OCI-LY1 (cell line): ENCODE data around the gene PNLIPRP1.

Experiments used
- H2AFZ ChIP-seq: fragments of 200-600 bp; sonication (generic), shearing (Covaris generic); 2 replicates; pipeline ENCODE4 v1.6.0; 2014; ENCODE audit warnings: antibody characterized with exemption, mild to moderate bottlenecking, low read length
- H3F3A ChIP-seq: fragments of 200-600 bp; sonication (generic), shearing (Covaris generic); 2 replicates; pipeline ENCODE4 v1.6.0; 2014; ENCODE audit warnings: mild to moderate bottlenecking, antibody characterized with exemption, low read length, moderate library complexity; ENCODE audit not compliant: insufficient read depth
- H3K27ac ChIP-seq: fragments of 200-600 bp; sonication (generic); 2 replicates; pipeline ENCODE4 v1.5.1; 2014; ENCODE audit warnings: low read length, mixed run types, mild to moderate bottlenecking, low read depth; ENCODE audit not compliant: poor library complexity, severe bottlenecking
- H3K27me3 ChIP-seq: fragments of 200-600 bp; sonication (generic); 2 replicates; pipeline ENCODE4 v1.6.0; 2014; ENCODE audit warnings: antibody characterized with exemption, mild to moderate bottlenecking, low read length, moderate library complexity; ENCODE audit not compliant: insufficient read depth
- H3K36me3 ChIP-seq: fragments of 200-600 bp; sonication (generic); 2 replicates; pipeline ENCODE4 v1.6.1; 2014; ENCODE audit warnings: mild to moderate bottlenecking, antibody characterized with exemption, low read length, moderate library complexity, mixed read lengths; ENCODE audit not compliant: insufficient read depth
- H3K4me1 ChIP-seq: fragments of 200-600 bp; sonication (generic); 2 replicates; pipeline ENCODE4 v1.5.1; 2014; ENCODE audit warnings: mild to moderate bottlenecking, low read length, moderate library complexity; ENCODE audit not compliant: insufficient read depth, severe bottlenecking
- H3K4me2 ChIP-seq: fragments of 200-600 bp; sonication (generic), shearing (Covaris generic); 2 replicates; pipeline ENCODE4 v1.6.1; 2014; ENCODE audit warnings: low read length
- H3K4me3 ChIP-seq: fragments of 200-600 bp; sonication (generic); 2 replicates; pipeline ENCODE4 v1.5.1; 2014; ENCODE audit warnings: low read length, low read depth, mild to moderate bottlenecking, mixed read lengths; ENCODE audit not compliant: poor library complexity, severe bottlenecking
- H3K79me2 ChIP-seq: fragments of 200-600 bp; shearing (Covaris generic); 2 replicates; pipeline ENCODE4 v1.6.1; 2016; ENCODE audit warnings: mixed run types, low read length, mixed read lengths; ENCODE audit not compliant: insufficient read depth
- H3K9ac ChIP-seq: fragments of 200-600 bp; sonication (generic), shearing (Covaris generic); 2 replicates; pipeline ENCODE4 v1.6.1; 2014; ENCODE audit warnings: mild to moderate bottlenecking, low read length, mixed read lengths
- H3K9me2 ChIP-seq: fragments of 200-600 bp; sonication (generic), shearing (Covaris generic); 2 replicates; pipeline ENCODE4 v1.6.1; 2014; ENCODE audit warnings: low read depth, mild to moderate bottlenecking, low read length, mixed read lengths
- H3K9me3 ChIP-seq: fragments of 200-600 bp; shearing (Covaris generic); 2 replicates; pipeline ENCODE4 v1.6.1; 2014; ENCODE audit warnings: low read length, mixed read lengths
- H4K20me1 ChIP-seq: fragments of 200-600 bp; sonication (generic), shearing (Covaris generic); 2 replicates; pipeline ENCODE4 v1.6.0; 2016; ENCODE audit warnings: mild to moderate bottlenecking, low read length; ENCODE audit not compliant: insufficient read depth
- EZH2 ChIP-seq: fragments of 200-600 bp; sonication (generic), shearing (Covaris generic); IDR thresholded peaks from 2 replicates; pipeline ENCODE4 v1.8.0; 2017; ENCODE audit warnings: borderline replicate concordance, mixed run types, mild to moderate bottlenecking, antibody characterized with exemption, low read length, moderate library complexity, mixed read lengths
- TF ChIP-seq, protein P1 (sequence below): fragments of 200-600 bp; sonication (generic), shearing (Covaris generic); IDR thresholded peaks from 2 replicates; pipeline ENCODE4 v1.5.1; 2017; ENCODE audit warnings: mild to moderate bottlenecking, antibody characterized with exemption, low read length, moderate library complexity, mixed read lengths

The PNLIPRP1 gene

DNA sequence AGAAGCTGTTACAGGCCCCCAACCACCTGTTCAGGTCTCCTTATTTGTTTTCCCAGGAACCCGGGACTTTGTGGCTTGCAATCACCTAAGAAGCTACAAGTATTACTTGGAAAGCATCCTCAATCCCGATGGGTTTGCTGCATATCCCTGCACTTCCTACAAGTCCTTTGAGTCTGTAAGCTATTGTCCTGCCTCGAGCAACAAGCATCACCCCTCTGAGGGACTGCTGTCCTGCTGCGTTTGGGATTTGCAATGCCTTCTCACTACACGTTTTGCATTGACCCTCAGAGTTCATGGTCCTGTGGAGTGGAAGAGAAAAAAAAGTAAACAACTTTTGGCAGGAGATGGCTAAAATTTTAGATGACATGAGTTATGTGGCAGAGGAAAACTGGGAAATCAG is 9.2 kb downstream of the PNLIPRP1 start:
- Histone ChIP-seq H3K79me2 (no peaks in the 10 kb centered on the region), H3F3A (no peaks in the 10 kb centered on the region), H3K9me2 (no peaks in the 10 kb centered on the region), H3K4me3 (no peak overlapping the region), H4K20me1 (no peaks in the 10 kb centered on the region), H3K9me3 (no peaks in the 10 kb centered on the region), H3K9ac (no peak overlapping the region), H3K4me1 (no peaks in the 10 kb centered on the region), H3K27ac (no peak overlapping the region), H3K4me2 (no peak overlapping the region), H2AFZ (no peak overlapping the region), H3K27me3 (no peaks in the 10 kb centered on the region), H3K36me3 (no peaks in the 10 kb centered on the region)
- no peak for TF ChIP-seq EZH2
- TF ChIP-seq, protein P1, sequence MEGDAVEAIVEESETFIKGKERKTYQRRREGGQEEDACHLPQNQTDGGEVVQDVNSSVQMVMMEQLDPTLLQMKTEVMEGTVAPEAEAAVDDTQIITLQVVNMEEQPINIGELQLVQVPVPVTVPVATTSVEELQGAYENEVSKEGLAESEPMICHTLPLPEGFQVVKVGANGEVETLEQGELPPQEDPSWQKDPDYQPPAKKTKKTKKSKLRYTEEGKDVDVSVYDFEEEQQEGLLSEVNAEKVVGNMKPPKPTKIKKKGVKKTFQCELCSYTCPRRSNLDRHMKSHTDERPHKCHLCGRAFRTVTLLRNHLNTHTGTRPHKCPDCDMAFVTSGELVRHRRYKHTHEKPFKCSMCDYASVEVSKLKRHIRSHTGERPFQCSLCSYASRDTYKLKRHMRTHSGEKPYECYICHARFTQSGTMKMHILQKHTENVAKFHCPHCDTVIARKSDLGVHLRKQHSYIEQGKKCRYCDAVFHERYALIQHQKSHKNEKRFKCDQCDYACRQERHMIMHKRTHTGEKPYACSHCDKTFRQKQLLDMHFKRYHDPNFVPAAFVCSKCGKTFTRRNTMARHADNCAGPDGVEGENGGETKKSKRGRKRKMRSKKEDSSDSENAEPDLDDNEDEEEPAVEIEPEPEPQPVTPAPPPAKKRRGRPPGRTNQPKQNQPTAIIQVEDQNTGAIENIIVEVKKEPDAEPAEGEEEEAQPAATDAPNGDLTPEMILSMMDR, result no peak

DNA sequence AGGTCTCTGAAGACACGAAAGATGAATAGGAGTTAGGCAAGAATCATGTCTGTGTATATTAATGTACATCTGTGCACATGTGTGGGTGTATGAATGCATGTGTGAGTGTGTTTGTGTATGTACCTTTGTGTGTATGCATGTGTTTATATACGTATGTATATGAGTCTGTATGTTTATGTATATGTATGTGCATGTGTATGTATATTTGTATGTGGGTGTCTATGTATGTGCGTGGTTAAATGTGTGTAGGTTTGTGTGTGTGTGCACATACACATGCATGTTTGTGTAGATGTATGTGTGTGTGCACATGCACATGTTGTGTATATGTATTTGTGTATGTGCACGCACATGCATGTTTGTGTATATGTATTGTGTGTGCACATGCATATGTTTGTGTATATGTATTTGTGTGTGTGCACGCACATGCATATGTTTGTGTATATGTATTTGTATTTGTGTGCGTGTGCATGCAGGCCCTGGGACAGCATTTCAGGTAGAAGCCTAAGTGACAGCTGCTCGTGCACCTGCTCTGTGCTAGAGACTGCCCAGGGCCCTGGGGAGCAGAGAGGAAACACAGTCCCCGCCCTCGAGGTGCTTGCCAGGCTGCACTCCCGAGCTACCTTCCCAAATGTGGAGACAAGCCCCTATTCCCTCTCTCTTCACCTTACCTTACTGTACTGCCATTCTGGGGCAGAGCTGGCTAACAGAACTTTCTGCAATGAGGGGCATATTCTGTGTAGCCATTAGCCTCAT is 12.1 kb downstream of the PNLIPRP1 start:
- no peaks in the 10 kb centered on the region for H3K27me3 ChIP-seq
- no peaks in the 10 kb centered on the region for H3K9me2 ChIP-seq
- H3K4me3 ChIP-seq, result no peak overlapping the region
- no peak overlapping the region for H3K27ac ChIP-seq
- no peak overlapping the region for H3K4me2 ChIP-seq
- H3K79me2 ChIP-seq, result no peaks in the 10 kb centered on the region
- H3K9me3 ChIP-seq, result no peaks in the 10 kb centered on the region
- H3K4me1 ChIP-seq, result no peaks in the 10 kb centered on the region
- no peak overlapping the region for H2AFZ ChIP-seq
- no peaks in the 10 kb centered on the region for H3K36me3 ChIP-seq
- no peaks in the 10 kb centered on the region for H3F3A ChIP-seq
- H3K9ac ChIP-seq, result no peak overlapping the region
- TF ChIP-seq EZH2, result no peak
- TF ChIP-seq, protein P1, result no peak
- H4K20me1 ChIP-seq, result no peaks in the 10 kb centered on the region

DNA sequence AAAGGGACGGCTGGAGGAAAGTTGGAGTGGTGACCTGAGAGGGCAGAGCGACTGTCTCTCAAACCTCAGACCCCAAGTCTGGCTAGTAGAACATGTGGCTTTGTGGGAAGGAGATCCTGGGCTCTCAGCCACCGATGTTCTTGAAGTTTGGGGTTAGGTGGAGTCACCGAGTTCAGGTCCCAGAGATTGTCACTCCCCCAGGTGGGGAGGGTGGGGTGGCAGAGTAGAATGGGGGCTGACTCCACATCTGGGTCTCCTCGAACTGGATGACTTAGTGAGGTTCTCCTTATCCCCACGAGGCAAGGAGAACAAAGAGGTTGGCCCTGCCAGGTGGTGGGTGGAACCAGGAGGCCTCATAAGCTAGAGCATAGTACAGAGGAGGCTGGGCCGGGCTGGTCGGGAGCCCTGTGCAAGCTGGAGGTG is 15.3 kb downstream of the PNLIPRP1 start:
- Histone ChIP-seq H3K27me3 (no peaks in the 10 kb centered on the region), H3K9ac (no peak overlapping the region), H3K9me2 (no peaks in the 10 kb centered on the region), H3K4me1 (no peaks in the 10 kb centered on the region), H3K4me2 (no peak overlapping the region), H3K79me2 (no peaks in the 10 kb centered on the region), H3K4me3 (no peak overlapping the region), H3F3A (no peaks in the 10 kb centered on the region), H2AFZ (no peak overlapping the region), H3K36me3 (no peaks in the 10 kb centered on the region), H3K27ac (no peak overlapping the region), H3K9me3 (no peaks in the 10 kb centered on the region), H4K20me1 (no peaks in the 10 kb centered on the region)
- TF ChIP-seq, protein P1, result no peak
- TF ChIP-seq EZH2, result no peak
